ENCODE measurements around the gene TGFA.

Gene TGFA

GRCh38 chr2:70553584-70554337, at the start of gene TGFA:
Gene TGFA, minus strand, starts transcription at chr2:70553826. Its CDS starts 59 bp downstream, at chr2:70553767.
- peak; percentile 51 for DNase-seq (ENCODE audit: low read depth)
- TF ChIP-seq CTCF (conservative IDR thresholded peaks at IDR 0.05; ENCODE audit: low read length): peak; percentile 58
- H3K4me3 ChIP-seq (ENCODE audit: low read length): peak within 1 kb of the TSS; percentile 65

GRCh38 chr2:70603066-70603465, 49.4 kb upstream of the TGFA start:
- no peak for TF ChIP-seq CTCF (conservative IDR thresholded peaks at IDR 0.05; ENCODE audit: low read length)
- no peak for DNase-seq (ENCODE audit: low read depth)
- no peak overlapping the region for H3K4me3 ChIP-seq (ENCODE audit: low read length)

GRCh38 chr2:70598197-70598596, 44.6 kb upstream of the TGFA start:
- no peak overlapping the region for H3K4me3 ChIP-seq (ENCODE audit: low read length)
- DNase-seq (ENCODE audit: low read depth): no peak
- TF ChIP-seq CTCF (conservative IDR thresholded peaks at IDR 0.05; ENCODE audit: low read length): no peak

- no peak for TF ChIP-seq CTCF (conservative IDR thresholded peaks at IDR 0.05; ENCODE audit: low read length)
- DNase-seq (ENCODE audit: low read depth): peak; percentile 50
- H3K4me3 ChIP-seq (ENCODE audit: low read length): no peak overlapping the region
Measured at GRCh38 chr2:70596739-70597138, 43.1 kb upstream of the TGFA start.

GRCh38 chr2:70596293-70596692, 42.7 kb upstream of the TGFA start:
- no peak overlapping the region for H3K4me3 ChIP-seq (ENCODE audit: low read length)
- peak; percentile 18 for DNase-seq (ENCODE audit: low read depth)
- no peak for TF ChIP-seq CTCF (conservative IDR thresholded peaks at IDR 0.05; ENCODE audit: low read length)

- no peak for TF ChIP-seq CTCF (conservative IDR thresholded peaks at IDR 0.05; ENCODE audit: low read length)
- DNase-seq (ENCODE audit: low read depth): no peak
- H3K4me3 ChIP-seq (ENCODE audit: low read length): no peak overlapping the region
Measured at GRCh38 chr2:70583091-70583490, 29.5 kb upstream of the TGFA start.

GRCh38 chr2:70580352-70580751, 26.7 kb upstream of the TGFA start:
- DNase-seq (ENCODE audit: low read depth): no peak
- no peak overlapping the region for H3K4me3 ChIP-seq (ENCODE audit: low read length)
- no peak for TF ChIP-seq CTCF (conservative IDR thresholded peaks at IDR 0.05; ENCODE audit: low read length)

All from AG10803 (cell line).